ENCODE measurements around the gene OBP2A.

GRCh38 chr9:135574943-135575342 is 29.0 kb downstream of the OBP2A start:
- TF ChIP-seq RXRA (IDR thresholded peaks at IDR 0.05; ENCODE audit: insufficient read depth, low read depth, low read length): no peak
- TF ChIP-seq, protein P1, sequence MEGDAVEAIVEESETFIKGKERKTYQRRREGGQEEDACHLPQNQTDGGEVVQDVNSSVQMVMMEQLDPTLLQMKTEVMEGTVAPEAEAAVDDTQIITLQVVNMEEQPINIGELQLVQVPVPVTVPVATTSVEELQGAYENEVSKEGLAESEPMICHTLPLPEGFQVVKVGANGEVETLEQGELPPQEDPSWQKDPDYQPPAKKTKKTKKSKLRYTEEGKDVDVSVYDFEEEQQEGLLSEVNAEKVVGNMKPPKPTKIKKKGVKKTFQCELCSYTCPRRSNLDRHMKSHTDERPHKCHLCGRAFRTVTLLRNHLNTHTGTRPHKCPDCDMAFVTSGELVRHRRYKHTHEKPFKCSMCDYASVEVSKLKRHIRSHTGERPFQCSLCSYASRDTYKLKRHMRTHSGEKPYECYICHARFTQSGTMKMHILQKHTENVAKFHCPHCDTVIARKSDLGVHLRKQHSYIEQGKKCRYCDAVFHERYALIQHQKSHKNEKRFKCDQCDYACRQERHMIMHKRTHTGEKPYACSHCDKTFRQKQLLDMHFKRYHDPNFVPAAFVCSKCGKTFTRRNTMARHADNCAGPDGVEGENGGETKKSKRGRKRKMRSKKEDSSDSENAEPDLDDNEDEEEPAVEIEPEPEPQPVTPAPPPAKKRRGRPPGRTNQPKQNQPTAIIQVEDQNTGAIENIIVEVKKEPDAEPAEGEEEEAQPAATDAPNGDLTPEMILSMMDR (IDR thresholded peaks at IDR 0.05; ENCODE audit: control extremely low read depth in 1 of 3, insufficient read depth in 1 of 3, low read depth in 1 of 3, low read length in 3 of 3): no peak
- TF ChIP-seq POLR2AphosphoS5 (IDR thresholded peaks at IDR 0.05; ENCODE audit: low read depth, low read length): no peak
- no peak for TF ChIP-seq POLR2A (IDR thresholded peaks at IDR 0.05; ENCODE audit: control extremely low read depth in 1 of 2, low read depth in 2 of 2, low read length in 2 of 2)
- no peak for TF ChIP-seq ATF3 (IDR thresholded peaks at IDR 0.05; ENCODE audit: insufficient read depth, low read depth, low read length)
- no peak for TF ChIP-seq MAFK (IDR thresholded peaks at IDR 0.05; ENCODE audit: low read depth, low read length)
- TF ChIP-seq PHF8 (conservative IDR thresholded peaks at IDR 0.05; ENCODE audit: low read depth, low read length): no peak
- TF ChIP-seq BRCA1 (IDR thresholded peaks at IDR 0.05; ENCODE audit: low read depth, low read length): no peak
- no peak for TF ChIP-seq EP300 (IDR thresholded peaks at IDR 0.05; ENCODE audit: borderline replicate concordance in 1 of 2, low read depth in 2 of 2, low read length in 2 of 2)
- no peak for TF ChIP-seq CHD1 (IDR thresholded peaks at IDR 0.05; ENCODE audit: low read depth, low read length)
- TF ChIP-seq SIN3A (conservative IDR thresholded peaks at IDR 0.05 in 1 of 2, IDR thresholded peaks at IDR 0.05 in 1 of 2; ENCODE audit: low read depth in 1 of 2, low read length in 2 of 2): no peak
- no peak for TF ChIP-seq KDM1A (IDR thresholded peaks at IDR 0.05; ENCODE audit: borderline replicate concordance, low read length)

Data from H1 (cell line).